ENCODE data around the gene LPIN3.
A peak's percentile ranks its signal among the peaks of the same experiment; 100 is the strongest.
"Not testable (repeated sequence)": the region's sequence is repeated elsewhere in the genome, so short reads cannot be mapped to it uniquely, and the experiment has no call there.

Gene LPIN3, protein sequence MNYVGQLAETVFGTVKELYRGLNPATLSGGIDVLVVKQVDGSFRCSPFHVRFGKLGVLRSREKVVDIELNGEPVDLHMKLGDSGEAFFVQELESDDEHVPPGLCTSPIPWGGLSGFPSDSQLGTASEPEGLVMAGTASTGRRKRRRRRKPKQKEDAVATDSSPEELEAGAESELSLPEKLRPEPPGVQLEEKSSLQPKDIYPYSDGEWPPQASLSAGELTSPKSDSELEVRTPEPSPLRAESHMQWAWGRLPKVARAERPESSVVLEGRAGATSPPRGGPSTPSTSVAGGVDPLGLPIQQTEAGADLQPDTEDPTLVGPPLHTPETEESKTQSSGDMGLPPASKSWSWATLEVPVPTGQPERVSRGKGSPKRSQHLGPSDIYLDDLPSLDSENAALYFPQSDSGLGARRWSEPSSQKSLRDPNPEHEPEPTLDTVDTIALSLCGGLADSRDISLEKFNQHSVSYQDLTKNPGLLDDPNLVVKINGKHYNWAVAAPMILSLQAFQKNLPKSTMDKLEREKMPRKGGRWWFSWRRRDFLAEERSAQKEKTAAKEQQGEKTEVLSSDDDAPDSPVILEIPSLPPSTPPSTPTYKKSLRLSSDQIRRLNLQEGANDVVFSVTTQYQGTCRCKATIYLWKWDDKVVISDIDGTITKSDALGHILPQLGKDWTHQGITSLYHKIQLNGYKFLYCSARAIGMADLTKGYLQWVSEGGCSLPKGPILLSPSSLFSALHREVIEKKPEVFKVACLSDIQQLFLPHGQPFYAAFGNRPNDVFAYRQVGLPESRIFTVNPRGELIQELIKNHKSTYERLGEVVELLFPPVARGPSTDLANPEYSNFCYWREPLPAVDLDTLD

DNA sequence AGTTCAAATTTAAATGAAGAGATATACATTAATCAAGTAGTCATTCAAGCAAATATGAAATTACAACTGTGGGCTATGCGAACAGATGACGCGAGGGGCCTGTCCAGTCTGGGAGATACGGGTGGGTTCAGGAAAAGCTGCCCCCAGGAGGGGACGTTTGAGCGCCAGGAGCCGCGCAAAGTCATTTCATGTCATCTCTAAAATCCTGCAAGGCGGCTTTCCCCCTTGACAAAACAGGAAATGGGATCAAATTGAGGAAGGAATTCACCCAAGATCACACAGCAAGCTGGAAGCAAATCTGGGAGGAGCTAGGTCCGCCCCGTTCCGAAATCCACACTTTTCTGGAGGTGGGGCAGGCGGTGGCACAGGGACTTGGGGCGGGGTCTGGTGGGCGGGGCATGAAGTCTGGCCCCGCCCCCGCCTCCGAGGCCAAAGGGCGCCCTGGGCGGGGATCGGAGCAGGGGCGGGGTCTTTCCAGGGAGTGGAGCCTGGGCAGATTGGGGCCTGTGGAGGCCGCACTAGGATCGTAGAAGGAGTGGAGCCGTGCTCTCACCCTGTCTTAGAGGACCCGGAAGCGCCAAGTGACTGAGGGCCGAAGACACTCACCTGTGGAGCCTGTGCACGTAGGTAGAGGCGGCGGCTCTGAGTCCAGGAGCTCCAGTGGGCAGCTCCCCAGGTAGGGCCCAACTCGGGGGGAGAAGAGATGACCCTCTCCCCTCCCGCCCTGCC, at the start of gene LPIN3:
Gene LPIN3, plus strand, starts transcription at position 495 of the 729 bp plus-strand sequence. CDS start 4,983 bp downstream, outside the sequence.
- DNase-seq, result peak; percentile 42

DNA sequence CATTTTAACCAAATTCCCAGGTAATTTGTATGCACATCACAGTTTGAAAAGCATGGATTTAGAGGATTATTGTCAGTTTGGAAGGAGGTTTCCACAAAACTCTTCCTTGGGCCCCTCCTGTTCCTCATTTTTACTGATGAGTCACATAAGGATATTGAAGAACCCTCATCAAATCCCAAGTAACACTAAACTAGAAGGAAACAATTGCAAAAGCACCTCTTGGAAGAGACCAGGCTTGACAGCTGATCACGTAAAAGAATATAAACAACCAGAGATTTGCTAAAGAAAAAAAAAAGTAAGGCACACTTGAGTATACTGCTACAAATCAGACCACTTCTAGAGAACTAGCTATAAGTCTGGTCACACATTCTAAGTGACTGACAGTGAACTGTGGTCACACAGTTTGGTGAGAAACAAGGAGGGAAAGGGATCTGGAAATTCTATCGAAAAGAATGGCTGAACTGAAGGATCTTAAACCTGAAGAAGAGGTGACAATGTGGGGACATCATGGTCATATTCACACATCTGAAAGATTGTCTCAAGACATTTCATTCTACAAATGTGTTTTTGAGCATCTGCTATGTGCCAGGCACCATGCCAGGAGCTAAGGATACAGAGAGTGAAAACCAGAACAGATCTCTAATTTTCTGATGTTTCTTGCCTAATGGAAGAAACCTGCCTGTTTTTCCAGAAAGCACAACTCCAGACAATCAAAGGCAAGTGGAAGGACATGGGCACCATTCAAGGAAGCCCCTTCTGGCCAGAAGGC, 47.2 kb upstream of the LPIN3 start:
- no peak for DNase-seq

DNA sequence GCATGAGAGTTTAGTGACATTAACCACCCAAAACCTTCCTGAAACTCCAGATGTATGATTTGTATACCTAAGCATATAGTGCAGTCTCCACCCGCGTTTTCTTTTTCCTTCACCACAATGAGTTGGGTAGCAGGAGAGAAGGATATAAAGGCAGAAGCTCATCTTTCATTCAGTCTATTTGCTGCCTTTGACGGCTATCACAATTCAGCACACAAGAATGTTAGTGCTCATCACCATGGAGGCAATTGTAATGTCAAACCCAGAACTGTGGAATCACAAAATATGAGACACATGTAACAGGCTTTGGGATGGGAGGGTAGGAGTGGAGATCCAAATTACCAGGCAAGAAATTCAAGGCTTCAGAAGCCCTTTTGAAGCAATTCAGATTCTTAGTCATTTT, 40.7 kb upstream of the LPIN3 start:
- DNase-seq, result no peak

DNA sequence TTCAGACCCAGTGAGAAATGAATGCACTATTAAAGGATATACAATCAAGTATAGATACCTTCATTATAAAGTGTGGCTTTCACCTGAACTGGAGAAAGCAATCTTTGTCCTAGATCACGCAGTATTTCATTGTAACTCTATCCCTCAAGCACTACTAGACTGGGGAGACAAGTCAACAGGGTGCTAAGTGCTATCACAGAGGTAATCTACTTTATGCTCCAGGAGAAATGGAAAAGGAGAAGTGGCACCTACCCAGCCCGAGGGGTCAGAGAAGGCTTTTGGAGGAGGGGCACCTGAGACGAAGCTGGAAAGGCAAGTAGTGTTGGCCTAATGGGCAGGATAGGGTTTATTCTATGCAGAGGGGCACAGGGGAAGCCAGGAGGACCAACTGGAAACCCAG, 40.2 kb upstream of the LPIN3 start:
- DNase-seq, result no peak

DNA sequence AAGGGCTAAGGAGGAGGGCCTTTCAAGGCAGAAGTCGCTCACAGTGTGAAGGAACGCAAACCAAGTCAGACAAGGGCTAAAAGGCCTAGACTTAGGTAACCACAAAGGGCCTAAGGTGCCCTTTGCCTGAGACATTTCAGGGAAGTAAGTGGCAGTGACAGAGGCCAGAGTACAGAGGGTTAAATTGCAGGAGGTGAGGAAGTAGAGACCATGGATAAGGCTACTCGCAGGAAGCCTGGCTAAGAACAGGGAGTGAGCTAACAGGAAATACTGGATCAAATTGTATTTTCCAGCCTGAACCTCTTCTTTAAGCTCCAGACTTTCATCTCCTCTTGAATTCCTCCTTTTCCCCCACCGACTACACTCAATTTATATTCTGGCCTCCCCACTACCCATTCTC, 39.7 kb upstream of the LPIN3 start:
- DNase-seq, result no peak

DNA sequence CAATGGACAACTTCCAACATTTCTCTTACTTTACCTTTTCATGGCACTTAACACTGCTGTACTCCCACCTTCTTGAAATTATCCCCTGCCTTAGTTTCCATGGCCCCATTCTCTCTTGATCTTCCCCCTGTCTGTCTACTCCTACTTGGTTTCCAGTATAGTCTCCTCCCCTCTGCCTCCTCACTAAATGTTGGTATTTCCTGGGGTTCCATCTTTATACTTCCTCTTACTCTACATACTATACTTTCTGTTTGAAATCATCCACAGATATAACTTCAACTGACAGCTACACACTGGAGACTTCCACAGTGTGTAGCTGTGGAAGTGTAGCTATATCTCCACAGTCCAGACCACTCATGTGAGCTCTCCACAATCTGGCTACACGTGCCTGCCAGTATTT, 36.6 kb upstream of the LPIN3 start:
- no peak for DNase-seq

- DNase-seq, result no peak
These were observed 36.1 kb upstream of the LPIN3 start for GRCh38 chr20:41304424-41305079.

DNA sequence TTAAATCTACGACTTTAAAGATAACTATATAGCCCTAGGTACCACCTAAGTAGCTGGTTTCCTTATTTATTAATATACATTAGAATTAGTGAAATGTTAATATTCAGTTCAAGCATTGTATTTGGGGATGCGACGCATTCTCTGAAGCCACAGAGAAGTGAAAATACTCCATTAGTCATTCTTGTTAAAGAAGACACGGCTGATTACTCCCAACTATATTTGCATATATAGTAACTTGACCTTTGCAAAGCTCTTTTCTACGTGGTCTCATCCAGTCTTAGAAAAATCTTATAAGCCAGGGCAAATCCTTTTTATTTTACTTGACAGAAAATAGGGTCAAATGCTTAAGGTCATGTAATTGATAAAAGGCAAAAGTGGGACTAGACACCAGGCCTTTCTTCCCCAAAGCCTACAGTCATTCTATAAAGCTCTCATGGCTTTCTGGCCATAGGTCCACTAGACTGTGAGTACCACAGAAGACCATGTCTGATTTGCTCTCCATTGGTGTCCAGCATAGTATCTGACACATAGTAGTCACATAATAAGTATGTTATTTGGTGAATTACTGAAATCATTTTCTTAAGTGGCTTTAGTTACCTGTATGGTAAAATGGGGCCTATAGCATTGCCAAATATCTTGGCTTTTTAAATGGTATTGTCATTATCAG, 34.4 kb upstream of the LPIN3 start:
- DNase-seq, result no peak

DNA sequence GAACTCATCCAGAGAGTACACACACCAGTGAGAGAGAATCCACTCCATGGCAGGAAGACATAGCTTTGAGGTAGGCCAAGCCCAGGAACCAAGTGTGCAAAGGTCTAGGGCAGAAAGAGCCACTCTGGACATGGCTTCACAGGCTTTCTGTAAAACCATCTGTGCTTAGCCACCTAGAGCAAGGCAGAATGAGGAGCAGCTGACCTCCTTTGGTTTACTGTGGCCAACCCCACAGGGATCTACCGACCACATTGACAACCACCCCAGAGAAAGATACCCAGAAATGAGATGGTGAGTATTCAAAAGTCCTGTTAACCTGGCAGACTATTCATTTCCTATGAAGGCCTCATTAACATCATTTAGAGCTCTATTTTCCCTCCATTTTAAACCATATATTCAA, 33.6 kb upstream of the LPIN3 start:
- no peak for DNase-seq

GRCh38 chr20:41308290-41308711, 32.3 kb upstream of the LPIN3 start:
- DNase-seq, result no peak

DNA sequence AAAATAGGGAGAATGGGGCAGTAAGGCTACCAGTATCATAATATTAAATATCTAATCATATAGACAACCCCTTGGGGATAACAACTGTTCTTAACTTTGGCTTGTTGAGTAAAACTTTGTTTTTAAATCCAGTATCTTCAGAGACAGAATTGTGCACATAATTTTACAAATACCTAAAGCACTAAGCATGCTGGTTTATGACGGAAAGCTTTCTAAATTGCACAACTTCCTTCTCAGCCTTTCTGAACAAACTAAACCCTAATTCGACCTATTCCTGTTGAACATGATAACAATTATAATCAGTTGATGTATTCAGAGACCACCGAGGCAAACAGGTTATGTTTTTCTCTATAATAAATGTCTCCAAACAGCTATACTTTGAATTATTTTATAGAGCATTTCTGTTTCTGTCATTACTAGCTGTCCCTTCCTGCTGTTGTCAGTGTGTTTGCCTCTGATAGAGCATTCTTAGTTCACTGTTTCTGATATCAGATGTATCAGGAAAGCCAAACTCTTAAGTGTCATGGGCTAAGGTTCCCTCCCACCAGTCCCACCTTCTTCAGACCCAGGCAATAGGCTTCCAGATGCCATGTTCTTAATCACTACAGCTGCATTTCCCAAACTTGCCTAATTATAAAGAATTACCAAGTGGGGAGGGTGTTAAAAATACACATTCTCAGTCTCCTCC, 31.8 kb upstream of the LPIN3 start:
- no peak for DNase-seq

- DNase-seq, result no peak
These were observed 30.8 kb upstream of the LPIN3 start for GRCh38 chr20:41309817-41310216.

GRCh38 chr20:41312009-41312408, 28.6 kb upstream of the LPIN3 start:
- not testable (repeated sequence) for DNase-seq

DNA sequence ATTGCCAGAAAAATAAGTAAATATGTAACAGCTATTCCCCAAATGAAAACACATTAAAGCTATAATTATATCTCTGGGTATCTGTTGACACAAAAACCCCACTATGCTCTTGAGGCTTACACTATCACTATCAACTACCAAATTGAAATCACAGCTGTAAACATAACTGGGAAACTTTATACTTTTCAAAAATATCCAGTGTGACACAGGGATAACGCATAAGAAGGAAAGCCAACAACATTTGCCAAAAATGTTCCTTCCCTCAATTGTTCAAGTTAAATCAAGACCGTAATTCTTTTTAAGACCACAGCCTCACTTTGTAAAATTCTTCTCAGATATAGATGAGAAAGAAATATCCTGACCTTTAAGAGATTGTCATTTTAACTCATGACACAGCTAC, 26.2 kb upstream of the LPIN3 start:
- DNase-seq, result no peak

GRCh38 chr20:41316051-41316450, 24.6 kb upstream of the LPIN3 start:
- no peak for DNase-seq

DNA sequence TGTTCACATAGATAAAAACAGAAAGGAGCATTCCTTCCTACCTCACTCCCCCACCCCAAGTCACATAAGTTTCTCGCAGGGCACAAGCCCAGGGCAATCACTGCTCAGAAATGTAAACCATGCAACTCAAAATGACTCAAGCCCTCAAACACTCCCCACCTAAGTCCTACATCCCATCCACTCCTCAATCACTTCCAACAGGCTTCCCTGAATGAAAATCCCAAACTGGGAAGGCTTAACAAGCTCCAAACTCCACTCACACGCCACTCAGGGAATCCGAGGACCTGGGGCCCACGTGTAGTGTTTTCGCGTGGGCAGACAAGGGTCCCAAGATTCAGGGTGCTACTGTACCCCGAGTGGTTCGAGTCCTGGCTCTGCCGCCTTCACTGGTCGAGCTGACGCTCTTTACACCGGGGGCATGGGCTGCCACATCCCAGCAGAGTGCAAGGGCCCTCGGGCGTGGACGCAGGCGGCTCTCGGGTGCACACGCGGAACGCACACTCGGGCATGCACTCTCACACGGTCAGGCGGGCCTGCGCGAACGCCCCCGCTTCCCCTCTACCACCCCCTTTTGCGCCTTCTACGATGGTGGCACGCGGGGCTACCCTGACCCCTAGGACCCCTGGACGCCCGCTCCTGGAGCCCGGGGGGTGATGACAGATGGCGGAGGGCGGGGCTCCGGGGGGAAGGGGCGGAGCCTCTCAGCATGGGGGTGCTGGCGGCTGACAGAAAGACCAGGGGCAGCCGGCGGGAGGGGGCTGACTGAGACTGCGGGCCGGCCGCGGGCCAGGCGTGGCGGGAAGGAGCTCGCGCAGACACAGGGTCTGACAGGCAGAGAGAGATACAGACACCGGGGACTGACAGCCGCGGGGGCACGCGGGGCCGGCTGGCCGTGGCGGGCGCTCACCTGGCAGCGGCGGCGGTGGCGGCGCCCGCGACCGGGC, 23.7 kb upstream of the LPIN3 start:
- peak; percentile 79 for DNase-seq

DNA sequence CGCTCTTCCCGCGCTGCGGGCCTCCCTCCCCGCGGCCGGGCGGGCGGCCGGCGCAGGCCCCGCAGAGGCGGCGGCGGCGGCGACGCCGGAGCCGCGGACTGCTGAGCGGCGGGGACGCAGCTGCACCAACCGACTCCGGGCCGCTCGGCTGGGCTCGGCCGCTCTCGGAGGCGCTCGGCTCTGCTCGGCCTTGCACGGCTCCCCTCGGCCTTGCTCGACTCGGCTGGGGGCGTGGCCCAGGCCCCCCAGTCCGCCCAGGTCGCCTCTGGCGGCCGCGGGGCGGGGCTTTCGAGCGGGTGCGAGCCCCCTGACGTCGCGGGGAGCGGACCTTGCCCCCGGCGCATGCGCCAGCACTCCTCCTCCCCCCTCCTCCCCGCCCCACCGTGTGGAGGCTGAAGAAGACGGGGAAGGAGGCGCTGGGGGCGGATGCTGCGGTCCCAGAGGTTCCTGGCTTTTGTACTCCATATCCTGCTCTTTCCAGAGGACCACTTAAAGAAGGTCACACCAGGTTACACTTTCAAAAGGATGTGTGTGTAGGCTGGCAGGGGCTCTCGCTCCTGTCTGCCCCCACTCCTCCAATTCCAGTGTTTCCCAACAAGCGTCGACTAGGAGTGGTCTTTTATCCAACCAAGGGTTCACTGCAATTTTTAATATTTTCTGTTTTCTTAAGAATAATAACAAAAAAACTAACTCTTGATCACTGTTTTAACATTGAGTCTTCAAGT, 22.9 kb upstream of the LPIN3 start, which contains the start of gene ZHX3:
Gene ZHX3, minus strand, starts transcription at position 186 of the 725 bp plus-strand sequence. CDS start 112,815 bp downstream, outside the sequence.
- peak; percentile 95 for DNase-seq

DNA sequence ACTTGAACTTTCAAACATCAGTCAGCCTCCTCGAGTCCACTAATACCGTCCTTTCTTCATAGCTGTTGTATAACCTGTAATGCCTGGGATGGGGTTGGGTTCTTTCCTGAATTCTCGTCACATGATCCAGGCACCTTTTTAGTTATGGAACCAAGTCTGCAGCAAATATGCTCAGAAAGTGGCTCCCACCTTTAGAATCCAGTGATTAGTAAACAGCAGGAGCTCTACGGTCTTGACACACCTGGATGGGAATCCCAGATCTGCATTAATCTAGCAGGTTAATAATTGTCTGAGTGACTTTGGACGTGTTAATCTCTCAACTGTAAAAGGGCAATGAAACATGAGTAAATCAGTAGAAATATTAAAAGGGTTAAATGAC, 22.4 kb upstream of the LPIN3 start:
- no peak for DNase-seq

DNA sequence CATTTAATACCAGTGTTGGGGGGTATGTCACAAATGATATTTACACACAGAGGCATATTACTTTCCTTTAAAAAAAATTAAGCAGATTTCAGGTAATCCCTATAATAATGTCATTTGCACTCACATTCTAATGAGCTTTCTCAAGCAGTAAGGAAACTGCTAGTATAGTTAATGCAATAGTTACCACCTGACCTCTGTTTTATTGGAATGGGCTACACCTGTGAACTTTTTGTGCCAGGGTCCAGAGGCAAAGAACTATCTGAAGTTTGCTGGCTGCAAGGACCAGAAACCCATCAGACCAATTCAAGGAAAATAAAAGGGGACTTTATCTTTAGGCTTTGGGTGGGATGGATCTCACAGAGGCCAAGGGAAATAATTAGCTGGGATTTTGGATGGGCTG, 20.2 kb upstream of the LPIN3 start:
- no peak for DNase-seq

Measured in stimulated activated CD4-positive, alpha-beta T cell treated with anti-CD3 and anti-CD28 coated beads, Interleukin-4, amount 100 ng/mL, for 24 hours (primary cell).